SK-N-SH (cell line): ENCODE measurements around the gene VANGL2. TPM values are rescaled to one million over a fixed set of nuclear protein-coding genes. Genes with fewer than 3 reads are reported as not detected.

Experiments
- CTCF ChIA-PET: fragments of 300-600, 350-600 bp; formaldehyde crosslinking; extraction: SDS; loops from one replicate; lab custom pipeline; 2021; lab: Yijun Ruan, JAX
- POLR2A ChIA-PET: fragments of 350-600 bp; sonication (Branson Sonifier 250); formaldehyde crosslinking; extraction: SDS; loops from one replicate; lab custom pipeline; 2020; ENCODE audit warnings: antibody characterized with exemption, inconsistent platforms; lab: Yijun Ruan, JAX
- DNase-seq: peaks from one replicate; pipeline ENCODE4 v3.0.0; 2012
- H2AFZ ChIP-seq: fragments of 200-600 bp; sonication (generic); 2 replicates; pipeline ENCODE4 v1.8.1; 2016; ENCODE audit warnings: antibody characterized with exemption, mild to moderate bottlenecking, low read depth
- H3F3A ChIP-seq: fragments of 200-600 bp; sonication (generic); replicated peaks from 2 replicates; pipeline ENCODE3; 2016; ENCODE audit warnings: antibody characterized with exemption, mild to moderate bottlenecking; ENCODE audit not compliant: insufficient read depth
- H3K27ac ChIP-seq, 2 experiments: fragments of 200-500 bp in 1 of 2; fragments of 200-600 bp in 1 of 2; sonication (Bioruptor generic) in 1 of 2; sonication (generic), shearing (Covaris generic) in 1 of 2; 2 replicates each; pipeline versions ENCODE4 v1.5.1 to v1.6.1; 2014 to 2016; ENCODE audit warnings: low read depth in 2 of 2, inconsistent platforms in 1 of 2, low read length in 1 of 2, mild to moderate bottlenecking in 1 of 2, mixed read lengths in 1 of 2
- H3K27me3 ChIP-seq: fragments of 200-600 bp; sonication (generic), shearing (Covaris generic); 2 replicates; pipeline ENCODE4 v1.6.1; 2016; ENCODE audit warnings: mixed run types; ENCODE audit not compliant: insufficient read depth
- H3K36me3 ChIP-seq, 2 experiments: fragments of 200-500 bp in 1 of 2; fragments of 200-600 bp in 1 of 2; sonication (Bioruptor generic) in 1 of 2; sonication (generic) in 1 of 2; replicated peaks in 1 of 2; 2 replicates each; pipeline versions ENCODE3 to v1.5.1; 2014 to 2016; ENCODE audit warnings: low read length in 1 of 2, mild to moderate bottlenecking in 1 of 2; ENCODE audit not compliant: insufficient read depth in 2 of 2, control insufficient read depth in 1 of 2
- H3K4me1 ChIP-seq, 2 experiments: fragments of 200-500 bp in 1 of 2; fragments of 200-600 bp in 1 of 2; sonication (Bioruptor generic) in 1 of 2; sonication (generic), shearing (Covaris generic) in 1 of 2; 2 replicates each; pipeline versions ENCODE4 v1.5.1 to v1.6.1; 2014 to 2016; ENCODE audit warnings: low read depth in 1 of 2, low read length in 1 of 2, mixed run types in 1 of 2; ENCODE audit not compliant: insufficient read depth in 2 of 2, control insufficient read depth in 1 of 2
- H3K4me2 ChIP-seq: fragments of 200-600 bp; sonication (generic), shearing (Covaris generic); 2 replicates; pipeline ENCODE4 v1.6.1; 2017; ENCODE audit warnings: mixed run types
- H3K4me3 ChIP-seq, 2 experiments: fragments of 200-500 bp in 1 of 2; fragments of 200-600 bp in 1 of 2; sonication (Bioruptor generic) in 1 of 2; sonication (generic), shearing (Covaris generic) in 1 of 2; 2 replicates each; pipeline versions ENCODE4 v1.5.1 to v1.8.1; 2014 to 2016; ENCODE audit warnings: low read depth in 2 of 2, inconsistent platforms in 1 of 2, low read length in 1 of 2, mild to moderate bottlenecking in 1 of 2, mixed read lengths in 1 of 2, moderate library complexity in 1 of 2
- H3K79me2 ChIP-seq: fragments of 200-600 bp; sonication (generic); 2 replicates; pipeline ENCODE4 v1.8.1; 2017; ENCODE audit warnings: mild to moderate bottlenecking; ENCODE audit not compliant: insufficient read depth
- H3K9ac ChIP-seq: fragments of 200-600 bp; sonication (generic); 2 replicates; pipeline ENCODE4 v1.6.1; 2017; ENCODE audit warnings: mixed run types
- H3K9me2 ChIP-seq: fragments of 200-600 bp; sonication (generic); 2 replicates; pipeline ENCODE4 v1.6.1; 2017; ENCODE audit warnings: mixed run types
- H3K9me3 ChIP-seq: fragments of 200-600 bp; sonication (generic); 2 replicates; pipeline ENCODE4 v1.6.1; 2017; ENCODE audit warnings: mixed run types, mild to moderate bottlenecking, moderate library complexity
- H4K20me1 ChIP-seq: fragments of 200-600 bp; sonication (generic); 2 replicates; pipeline ENCODE4 v1.6.1; 2017; ENCODE audit warnings: mild to moderate bottlenecking, mixed run types; ENCODE audit not compliant: insufficient read depth
- EP300 ChIP-seq, 2 experiments: IDR thresholded peaks; 2 replicates each; pipeline versions ENCODE4 v1.4.0 to v1.6.1; 2012; ENCODE audit warnings: borderline replicate concordance in 1 of 2, low read depth in 1 of 2, low read length in 1 of 2
- EZH2phosphoT487 ChIP-seq: fragments of 200-600 bp; sonication (generic); IDR thresholded peaks from 2 replicates; pipeline ENCODE4 v1.6.1; 2017; ENCODE audit warnings: low read depth, mixed run types, mild to moderate bottlenecking, antibody characterized with exemption, moderate library complexity, borderline replicate concordance
- FOXJ3 ChIP-seq: sonication (generic); formaldehyde crosslinking; IDR thresholded peaks from 2 replicates; pipeline ENCODE4 v1.5.1; 2020; ENCODE audit warnings: mild to moderate bottlenecking, missing genetic modification reagents
- MEF2A ChIP-seq: IDR thresholded peaks from 2 replicates; pipeline ENCODE4 v1.4.0; 2012; ENCODE audit warnings: low read depth, borderline replicate concordance
- MXI1 ChIP-seq: IDR thresholded peaks from 2 replicates; pipeline ENCODE4 v1.6.1; 2012; ENCODE audit warnings: mild to moderate bottlenecking, low read depth, low read length, improper control_type of control experiment
- NFIC ChIP-seq: IDR thresholded peaks from 2 replicates; pipeline ENCODE4 v1.4.0; 2012; ENCODE audit warnings: borderline replicate concordance
- RCOR1 ChIP-seq: fragments of 150-350 bp; IDR thresholded peaks from 2 replicates; pipeline ENCODE4 v1.6.1; 2017; ENCODE audit warnings: antibody characterized with exemption, low read length
- RXRA ChIP-seq: IDR thresholded peaks from 2 replicates; pipeline ENCODE4 v1.4.0; 2012; ENCODE audit warnings: low read depth, mild to moderate bottlenecking, borderline replicate concordance
- SIN3A ChIP-seq: IDR thresholded peaks from 2 replicates; pipeline ENCODE4 v1.6.1; 2012; ENCODE audit warnings: low read depth, mild to moderate bottlenecking, low read length, moderate library complexity, borderline replicate concordance
- TCF12 ChIP-seq: IDR thresholded peaks from 2 replicates; pipeline ENCODE4 v1.4.0; 2012
- TEAD4 ChIP-seq: IDR thresholded peaks from 2 replicates; pipeline ENCODE4 v1.4.0; 2012; ENCODE audit warnings: mild to moderate bottlenecking, borderline replicate concordance; ENCODE audit not compliant: insufficient read depth
- YY1 ChIP-seq: IDR thresholded peaks from 2 replicates; pipeline ENCODE4 v1.4.0; 2012; ENCODE audit warnings: low read depth, mild to moderate bottlenecking
- WGBS: methylation state at CpG from one replicate; pipeline ENCODE4 v1.1.6; 2017; ENCODE audit warnings: low lambda C conversion rate; 5-methylcytosine and 5-hydroxymethylcytosine counted together
- polyA plus RNA-seq, 3 experiments: library from polyadenylated mRNA; depleted of rRNA; stranded (reverse); fragments of >200 nt; gene quantifications; 2 replicates each; pipeline ENCODE4 v1.2.3, GENCODE V29; 2012
- TF ChIP-seq, protein P1 (sequence below): IDR thresholded peaks from 2 replicates; pipeline ENCODE4 v1.6.1; 2012; ENCODE audit warnings: mild to moderate bottlenecking, low read depth, low read length, moderate library complexity
- TF ChIP-seq, protein P2 (sequence below): IDR thresholded peaks from 2 replicates; pipeline ENCODE4; 2012
- TF ChIP-seq, protein P3 (sequence below): IDR thresholded peaks from 2 replicates; pipeline ENCODE4 v1.4.0; 2012; ENCODE audit warnings: low read depth, borderline replicate concordance

VANGL2 gene
- polyA plus RNA-seq, 1 of the 3 experiments (the other 2 are of a cell fraction): 13.4 TPM

DNA sequence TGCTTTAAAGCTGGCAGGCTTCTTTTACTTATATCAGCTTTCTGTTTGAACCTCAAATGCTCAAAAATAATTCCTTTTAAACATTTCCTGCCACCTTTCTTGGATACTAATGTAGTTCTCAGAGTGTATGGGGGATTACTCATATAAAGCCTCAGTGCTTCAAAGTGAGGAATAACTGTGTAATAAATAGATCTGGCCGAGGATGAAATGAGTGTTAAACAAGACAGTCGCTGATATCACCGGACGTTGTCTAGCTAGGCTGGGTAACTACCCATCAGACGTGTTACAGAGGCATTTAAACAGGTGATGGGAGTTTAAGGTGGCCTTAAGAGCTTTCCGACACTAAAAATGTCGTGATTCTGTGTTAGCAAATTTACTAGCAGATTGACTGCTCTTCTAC, 53.1 kb downstream of the VANGL2 start:
- H3K9ac ChIP-seq: no peak overlapping the region
- CTCF ChIA-PET: no interaction called here
- H3F3A ChIP-seq: no peaks in the 10 kb centered on the region
- no peaks in the 10 kb centered on the region for H3K9me3 ChIP-seq
- no peaks in the 10 kb centered on the region for H3K36me3 ChIP-seq
- H4K20me1 ChIP-seq: no peaks in the 10 kb centered on the region
- no peaks in the 10 kb centered on the region for H3K79me2 ChIP-seq
- no peak overlapping the region for H3K4me3 ChIP-seq
- no peaks in the 10 kb centered on the region for H3K9me2 ChIP-seq
- DNase-seq: no peak
- WGBS: 22% methylated on average over 7 of the region's 7 CpGs
- POLR2A ChIA-PET: no interaction called here
- H3K4me1 ChIP-seq: no peaks in the 10 kb centered on the region
- H3K27me3 ChIP-seq: peaks cover 9% of the 10 kb centered on the region; the same call in 1 of the 2 replicates
- TF ChIP-seq, protein P1, sequence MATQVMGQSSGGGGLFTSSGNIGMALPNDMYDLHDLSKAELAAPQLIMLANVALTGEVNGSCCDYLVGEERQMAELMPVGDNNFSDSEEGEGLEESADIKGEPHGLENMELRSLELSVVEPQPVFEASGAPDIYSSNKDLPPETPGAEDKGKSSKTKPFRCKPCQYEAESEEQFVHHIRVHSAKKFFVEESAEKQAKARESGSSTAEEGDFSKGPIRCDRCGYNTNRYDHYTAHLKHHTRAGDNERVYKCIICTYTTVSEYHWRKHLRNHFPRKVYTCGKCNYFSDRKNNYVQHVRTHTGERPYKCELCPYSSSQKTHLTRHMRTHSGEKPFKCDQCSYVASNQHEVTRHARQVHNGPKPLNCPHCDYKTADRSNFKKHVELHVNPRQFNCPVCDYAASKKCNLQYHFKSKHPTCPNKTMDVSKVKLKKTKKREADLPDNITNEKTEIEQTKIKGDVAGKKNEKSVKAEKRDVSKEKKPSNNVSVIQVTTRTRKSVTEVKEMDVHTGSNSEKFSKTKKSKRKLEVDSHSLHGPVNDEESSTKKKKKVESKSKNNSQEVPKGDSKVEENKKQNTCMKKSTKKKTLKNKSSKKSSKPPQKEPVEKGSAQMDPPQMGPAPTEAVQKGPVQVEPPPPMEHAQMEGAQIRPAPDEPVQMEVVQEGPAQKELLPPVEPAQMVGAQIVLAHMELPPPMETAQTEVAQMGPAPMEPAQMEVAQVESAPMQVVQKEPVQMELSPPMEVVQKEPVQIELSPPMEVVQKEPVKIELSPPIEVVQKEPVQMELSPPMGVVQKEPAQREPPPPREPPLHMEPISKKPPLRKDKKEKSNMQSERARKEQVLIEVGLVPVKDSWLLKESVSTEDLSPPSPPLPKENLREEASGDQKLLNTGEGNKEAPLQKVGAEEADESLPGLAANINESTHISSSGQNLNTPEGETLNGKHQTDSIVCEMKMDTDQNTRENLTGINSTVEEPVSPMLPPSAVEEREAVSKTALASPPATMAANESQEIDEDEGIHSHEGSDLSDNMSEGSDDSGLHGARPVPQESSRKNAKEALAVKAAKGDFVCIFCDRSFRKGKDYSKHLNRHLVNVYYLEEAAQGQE: no peak
- TF ChIP-seq YY1: no peak
- no peak for TF ChIP-seq EZH2phosphoT487
- TF ChIP-seq, protein P2, sequence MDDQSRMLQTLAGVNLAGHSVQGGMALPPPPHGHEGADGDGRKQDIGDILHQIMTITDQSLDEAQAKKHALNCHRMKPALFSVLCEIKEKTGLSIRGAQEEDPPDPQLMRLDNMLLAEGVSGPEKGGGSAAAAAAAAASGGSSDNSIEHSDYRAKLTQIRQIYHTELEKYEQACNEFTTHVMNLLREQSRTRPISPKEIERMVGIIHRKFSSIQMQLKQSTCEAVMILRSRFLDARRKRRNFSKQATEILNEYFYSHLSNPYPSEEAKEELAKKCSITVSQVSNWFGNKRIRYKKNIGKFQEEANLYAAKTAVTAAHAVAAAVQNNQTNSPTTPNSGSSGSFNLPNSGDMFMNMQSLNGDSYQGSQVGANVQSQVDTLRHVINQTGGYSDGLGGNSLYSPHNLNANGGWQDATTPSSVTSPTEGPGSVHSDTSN: no peak
- TF ChIP-seq RXRA: no peak
- TF ChIP-seq TCF12: no peak
- H2AFZ ChIP-seq: no peak overlapping the region
- H3K4me2 ChIP-seq: no peak overlapping the region
- H3K27ac ChIP-seq: no peak overlapping the region

DNA sequence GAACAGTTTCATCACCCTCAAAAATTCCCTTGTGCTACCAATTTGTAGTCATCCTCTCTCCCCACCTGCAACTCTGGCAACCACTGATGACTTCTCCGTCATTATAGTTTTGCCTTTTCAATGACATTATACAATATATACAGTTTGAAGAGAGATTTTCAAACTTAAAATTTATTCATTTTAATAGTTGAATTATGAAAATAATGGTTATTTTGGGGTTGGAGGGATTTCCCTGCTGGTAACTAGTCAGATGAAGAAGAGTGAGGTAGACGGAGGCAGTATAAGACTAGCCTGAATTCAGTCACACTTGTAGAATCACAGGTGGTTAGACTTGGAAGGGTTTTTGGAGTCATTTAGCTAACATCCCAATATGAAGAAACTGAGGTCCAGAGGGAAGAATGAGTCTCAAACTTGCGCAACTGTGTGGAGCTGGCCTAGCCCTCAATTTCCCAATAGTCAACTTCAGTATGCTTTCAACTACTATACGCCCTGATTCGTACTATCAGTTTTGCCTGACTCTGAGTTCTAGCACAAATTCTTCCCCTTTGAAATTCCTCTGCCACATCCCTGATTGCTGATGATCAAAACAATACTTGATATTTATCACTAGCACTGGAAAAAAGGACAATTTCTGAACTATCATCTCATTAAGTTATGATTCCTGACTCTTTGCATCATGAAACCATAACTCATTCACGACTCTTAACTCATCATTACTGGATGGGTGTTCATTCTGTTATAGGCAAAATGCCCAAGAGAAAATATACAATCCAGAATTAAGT, 54.2 kb downstream of the VANGL2 start:
- H3K27ac ChIP-seq: no peak overlapping the region
- no peaks in the 10 kb centered on the region for H4K20me1 ChIP-seq
- POLR2A ChIA-PET: no interaction called here
- 33% methylated on average over 6 of the region's 6 CpGs for WGBS
- H3K79me2 ChIP-seq: no peaks in the 10 kb centered on the region
- H3F3A ChIP-seq: no peaks in the 10 kb centered on the region
- no peak for DNase-seq
- no peak overlapping the region for H2AFZ ChIP-seq
- no peaks in the 10 kb centered on the region for H3K9me2 ChIP-seq
- no peaks in the 10 kb centered on the region for H3K36me3 ChIP-seq
- no peaks in the 10 kb centered on the region for H3K9me3 ChIP-seq
- CTCF ChIA-PET: no interaction called here
- no peak overlapping the region for H3K4me2 ChIP-seq
- no peak overlapping the region for H3K9ac ChIP-seq
- peaks cover 9% of the 10 kb centered on the region; the same call in 1 of the 2 replicates for H3K27me3 ChIP-seq
- no peak overlapping the region for H3K4me3 ChIP-seq
- no peaks in the 10 kb centered on the region for H3K4me1 ChIP-seq
- TF ChIP-seq MXI1 (no peak), TEAD4 (no peak), NFIC (no peak), RCOR1 (no peak), TCF12 (no peak), SIN3A (no peak), FOXJ3 (CRISPR knock-in tag) (no peak), MEF2A (no peak), YY1 (no peak), EZH2phosphoT487 (no peak), EP300 (IDR thresholded peaks at IDR 0.05; ENCODE audit: borderline replicate concordance in 1 of 2, low read depth in 1 of 2, low read length in 1 of 2) (no peak)
- TF ChIP-seq, protein P3, sequence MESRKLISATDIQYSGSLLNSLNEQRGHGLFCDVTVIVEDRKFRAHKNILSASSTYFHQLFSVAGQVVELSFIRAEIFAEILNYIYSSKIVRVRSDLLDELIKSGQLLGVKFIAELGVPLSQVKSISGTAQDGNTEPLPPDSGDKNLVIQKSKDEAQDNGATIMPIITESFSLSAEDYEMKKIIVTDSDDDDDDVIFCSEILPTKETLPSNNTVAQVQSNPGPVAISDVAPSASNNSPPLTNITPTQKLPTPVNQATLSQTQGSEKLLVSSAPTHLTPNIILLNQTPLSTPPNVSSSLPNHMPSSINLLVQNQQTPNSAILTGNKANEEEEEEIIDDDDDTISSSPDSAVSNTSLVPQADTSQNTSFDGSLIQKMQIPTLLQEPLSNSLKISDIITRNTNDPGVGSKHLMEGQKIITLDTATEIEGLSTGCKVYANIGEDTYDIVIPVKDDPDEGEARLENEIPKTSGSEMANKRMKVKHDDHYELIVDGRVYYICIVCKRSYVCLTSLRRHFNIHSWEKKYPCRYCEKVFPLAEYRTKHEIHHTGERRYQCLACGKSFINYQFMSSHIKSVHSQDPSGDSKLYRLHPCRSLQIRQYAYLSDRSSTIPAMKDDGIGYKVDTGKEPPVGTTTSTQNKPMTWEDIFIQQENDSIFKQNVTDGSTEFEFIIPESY: no peak
- TF ChIP-seq, protein P1: no peak
